HT1080 (cell line): ENCODE results near the gene PBRM1. TPM values are rescaled to one million over a fixed set of nuclear protein-coding genes. Genes with fewer than 3 reads are reported as not detected.
"Not testable (repeated sequence)": the region's sequence is repeated elsewhere in the genome, so short reads cannot be mapped to it uniquely, and the experiment has no call there.

Experiments
- DNase-seq: peaks from one replicate; pipeline ENCODE4 v3.0.0-alpha.2; 2015; ENCODE audit warnings: low read depth
- total RNA-seq: library from RNA; depleted of rRNA; stranded (reverse); fragments of >200 nt; shearing (Covaris generic); gene quantifications from 2 replicates; pipeline ENCODE4 v1.2.3, GENCODE V29; 2014

Gene PBRM1
- total RNA-seq, 1 experiment from 2014 or later: 40.8 TPM

DNA sequence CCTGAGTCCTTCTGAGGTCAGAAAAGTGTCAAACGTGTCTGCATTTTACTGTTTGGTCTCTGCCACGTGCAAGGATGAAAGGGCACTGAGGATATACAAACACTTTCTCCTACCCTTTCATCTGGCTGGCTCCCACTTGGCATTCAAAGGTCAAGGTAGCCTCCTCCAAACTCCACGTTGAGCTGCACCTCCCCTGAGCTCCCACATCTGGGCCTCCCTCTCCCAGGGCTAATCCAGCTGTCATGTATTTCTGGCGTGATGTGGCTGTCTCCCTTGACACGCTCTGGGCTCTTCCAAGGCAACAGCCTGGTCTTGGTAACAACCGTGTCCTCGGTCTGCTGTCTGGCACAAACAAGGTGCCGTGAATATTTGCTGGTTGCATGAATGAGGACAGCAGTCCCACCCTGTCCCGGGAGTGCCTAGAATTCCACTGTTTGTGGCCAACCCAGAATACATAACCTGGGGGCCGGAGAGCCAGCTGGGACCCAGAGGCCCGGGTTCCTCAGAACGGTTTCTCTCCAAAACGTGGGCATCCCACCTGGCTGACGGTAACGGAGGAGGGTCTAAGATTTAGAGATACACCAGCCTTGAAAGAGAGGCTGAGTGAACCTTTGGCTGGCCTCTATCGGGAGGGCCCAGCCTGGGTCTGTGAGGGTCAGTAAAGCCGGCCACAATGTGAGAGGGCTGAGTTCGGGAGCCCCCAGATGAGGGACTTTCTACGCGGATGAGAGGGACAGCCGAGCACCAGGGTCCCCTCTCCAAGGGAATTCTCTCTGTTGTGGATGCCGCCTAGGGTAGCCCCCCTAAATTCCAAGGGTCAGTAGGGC lies 19.1 kb upstream of the PBRM1 start:
- DNase-seq: peak; percentile 26

DNA sequence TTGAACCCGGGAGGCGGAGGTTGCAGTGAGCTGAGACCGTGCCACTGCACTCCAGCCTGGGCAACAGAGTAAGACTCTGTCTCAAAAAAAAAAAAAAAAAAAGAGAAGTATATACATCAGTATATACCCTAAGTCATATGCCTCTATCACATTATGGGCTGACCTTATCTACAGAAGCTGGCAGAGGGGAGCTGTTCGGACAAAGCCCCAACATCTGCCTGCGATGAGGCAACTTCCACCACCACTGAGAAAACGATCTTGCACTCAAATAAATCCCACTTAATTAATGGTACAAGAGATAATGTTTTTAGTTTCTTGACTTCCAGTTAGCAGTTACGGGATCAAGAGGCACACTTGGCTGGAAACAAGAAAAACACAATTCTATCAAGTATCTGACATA lies 17.6 kb upstream of the PBRM1 start:
- DNase-seq: no peak

DNA sequence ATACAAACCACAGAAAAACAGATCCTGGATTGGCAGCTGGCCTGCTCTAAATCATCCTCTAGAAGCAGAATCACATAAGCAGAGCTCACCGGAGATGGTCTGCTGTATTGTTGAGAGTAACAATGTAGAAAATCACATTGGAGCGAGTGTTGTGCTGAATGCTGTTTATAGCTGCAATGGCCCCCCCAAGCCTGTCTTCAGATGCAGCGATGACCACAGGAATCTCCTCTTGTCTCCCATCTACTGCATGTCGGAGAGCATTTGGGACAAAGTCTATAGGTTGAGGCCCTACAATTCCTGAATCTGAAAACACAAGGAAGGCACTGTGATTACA lies 11.9 kb upstream of the PBRM1 start:
- DNase-seq: no peak

DNA sequence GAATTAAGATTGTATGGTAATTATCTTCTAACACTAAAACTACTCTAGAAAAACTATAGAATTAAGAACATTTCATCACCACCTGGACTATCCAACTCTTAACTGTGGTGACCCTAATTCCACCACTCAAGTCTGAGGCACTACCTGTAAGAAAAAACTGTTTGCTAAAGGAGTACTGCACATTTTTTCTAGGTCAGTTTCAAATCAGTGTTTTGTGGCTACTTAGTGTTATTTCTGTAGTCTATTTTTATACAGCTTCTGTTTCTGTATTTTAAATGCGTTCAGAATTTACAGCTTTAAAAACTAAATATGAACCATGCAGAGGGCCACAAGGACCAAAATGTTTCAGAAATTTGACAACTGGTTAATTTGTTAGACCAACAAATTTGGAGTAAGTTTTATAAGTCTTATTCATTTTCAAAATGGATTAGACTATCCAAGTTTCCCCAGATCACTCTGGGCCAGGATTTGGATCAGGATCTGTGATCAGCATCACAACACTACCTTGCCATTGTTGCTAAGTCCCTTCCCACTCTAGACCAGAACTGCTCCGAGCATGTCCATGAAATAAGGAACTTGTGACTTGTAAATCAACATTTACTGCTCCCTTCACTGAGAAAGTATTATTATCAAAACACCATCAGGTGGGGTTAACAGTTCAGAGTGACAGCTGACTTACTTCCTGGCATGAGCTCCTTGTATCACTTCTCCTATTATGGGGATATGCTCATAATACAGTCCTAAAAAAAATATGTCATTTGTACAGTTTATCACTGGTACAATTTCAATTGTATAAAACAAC lies 11.3 kb upstream of the PBRM1 start:
- DNase-seq: no peak

DNA sequence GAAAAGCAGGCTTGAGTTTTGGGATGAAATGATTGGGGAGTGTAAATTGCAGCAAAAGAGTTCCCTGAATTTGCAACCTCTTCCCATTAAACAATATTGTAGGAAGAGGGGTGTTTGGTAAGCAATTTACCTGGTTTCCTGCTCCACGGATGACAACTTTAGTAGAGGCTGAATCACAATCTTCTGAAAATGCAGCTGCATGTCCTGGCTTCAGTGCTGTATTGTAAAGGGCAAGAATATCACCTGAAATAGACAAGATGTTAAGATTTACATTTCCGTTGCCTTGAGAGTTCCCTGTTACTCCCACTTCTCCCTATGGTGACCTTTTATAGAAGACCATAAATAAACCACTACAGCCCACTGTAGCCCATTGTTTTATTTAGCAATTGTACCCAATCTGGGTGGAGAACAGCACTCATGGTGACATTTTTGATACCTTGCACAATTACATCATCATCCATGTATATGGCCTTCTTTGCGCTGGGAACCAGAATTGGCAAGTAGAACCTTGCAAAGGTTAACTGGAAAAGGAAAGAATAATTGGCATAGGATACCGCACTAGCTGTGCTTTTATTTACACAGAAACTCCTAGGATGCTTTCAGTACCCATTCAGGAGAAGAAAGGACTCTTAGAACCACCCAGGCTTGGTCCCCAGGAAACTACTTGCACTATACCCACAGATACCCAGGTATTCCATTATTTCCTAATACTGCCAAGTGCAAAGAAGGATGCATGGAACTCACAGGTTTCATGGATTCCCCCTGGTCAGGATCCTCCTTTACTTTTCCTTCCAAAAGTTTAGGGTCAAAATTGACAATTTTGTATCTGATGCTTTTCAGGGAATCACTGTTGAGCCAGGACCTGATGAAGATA lies 10.3 kb upstream of the PBRM1 start:
- DNase-seq: no peak

DNA sequence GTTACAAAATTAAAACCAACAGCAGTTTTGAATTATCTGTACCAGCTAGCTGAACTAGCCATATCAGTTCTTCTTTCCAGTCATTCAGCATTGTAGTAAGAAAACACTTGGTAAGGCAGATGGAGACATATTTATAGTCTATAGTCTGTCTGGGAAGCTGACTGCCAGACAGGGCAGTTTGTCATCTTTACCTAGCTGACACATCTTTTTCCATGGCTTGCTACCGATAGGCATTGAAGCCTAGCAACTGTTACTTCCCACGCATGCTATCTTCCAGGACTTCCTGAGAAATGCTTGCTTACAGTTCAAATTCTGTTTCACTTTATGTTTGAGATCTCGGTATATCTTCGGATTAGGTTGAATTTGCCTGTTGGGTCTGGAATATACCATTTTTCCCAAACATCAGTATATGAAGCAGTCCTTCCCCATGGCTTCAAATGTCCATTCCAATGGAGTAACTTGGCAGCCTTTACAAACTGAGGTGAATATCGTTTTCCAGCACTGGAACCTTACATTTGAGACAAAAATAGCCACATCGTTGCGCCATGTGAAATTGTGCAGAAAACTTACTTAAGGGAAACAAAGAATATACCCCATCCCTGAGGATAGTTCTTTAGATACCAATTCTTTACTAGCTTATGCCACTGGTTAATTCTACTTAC lies 8.9 kb upstream of the PBRM1 start:
- DNase-seq: no peak

DNA sequence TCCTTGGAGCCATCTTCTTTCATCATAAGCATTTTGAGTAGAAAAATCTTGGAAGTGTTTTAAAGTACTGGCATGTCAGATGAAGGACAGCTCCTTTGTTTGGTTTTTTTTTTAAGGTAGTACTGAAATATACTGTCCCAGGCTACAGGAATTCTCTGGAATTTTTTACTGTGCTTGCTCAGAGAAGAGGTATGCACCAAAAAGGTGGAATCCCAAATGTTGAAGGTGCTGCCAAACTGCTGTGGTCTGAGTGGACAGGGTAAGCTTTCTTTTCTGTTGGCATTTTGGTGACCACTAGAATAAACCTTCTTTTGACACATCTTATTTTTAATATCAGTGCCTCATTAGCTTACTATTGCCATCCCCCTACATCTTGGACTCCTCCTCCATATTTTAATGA lies 7.4 kb upstream of the PBRM1 start:
- no peak for DNase-seq

DNA sequence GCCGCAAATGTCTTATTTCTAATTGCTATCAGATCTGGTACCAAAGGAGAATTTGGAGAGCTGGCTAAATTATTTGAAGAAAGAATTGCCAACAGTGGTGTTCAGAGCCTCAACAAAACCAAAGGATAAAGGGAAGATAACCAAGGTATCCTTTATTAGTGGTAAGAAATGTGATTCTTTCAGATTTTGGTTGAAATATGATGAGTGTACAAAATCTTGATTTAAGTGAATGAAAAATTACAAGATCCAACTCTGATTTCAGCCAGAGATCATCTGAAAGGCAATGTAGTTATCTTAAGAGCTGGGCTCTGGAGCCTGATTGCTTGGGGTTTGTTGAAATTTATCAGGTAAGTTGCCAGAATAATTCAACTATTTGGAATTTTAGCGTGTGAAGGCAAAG lies 4.8 kb upstream of the PBRM1 start:
- DNase-seq: no peak

DNA sequence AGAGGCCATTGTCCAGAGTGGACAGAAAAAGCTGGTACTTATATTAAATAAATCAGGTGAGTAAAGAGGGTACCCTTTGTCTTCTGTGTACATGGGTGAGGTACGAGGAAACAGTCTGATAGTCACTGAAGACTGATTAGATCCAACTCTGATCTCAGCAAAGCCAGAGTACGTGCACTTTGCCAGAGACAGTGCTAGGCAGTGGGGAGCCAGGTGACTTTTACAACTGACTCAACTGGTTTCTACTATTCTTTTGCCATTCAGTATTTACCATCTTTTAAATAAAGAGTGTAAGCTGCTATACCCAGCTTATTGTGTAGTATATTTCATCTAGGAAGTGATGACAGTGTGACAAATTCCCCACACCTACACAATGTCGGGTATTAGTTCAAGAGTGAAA lies 3.4 kb upstream of the PBRM1 start:
- DNase-seq: no peak

DNA sequence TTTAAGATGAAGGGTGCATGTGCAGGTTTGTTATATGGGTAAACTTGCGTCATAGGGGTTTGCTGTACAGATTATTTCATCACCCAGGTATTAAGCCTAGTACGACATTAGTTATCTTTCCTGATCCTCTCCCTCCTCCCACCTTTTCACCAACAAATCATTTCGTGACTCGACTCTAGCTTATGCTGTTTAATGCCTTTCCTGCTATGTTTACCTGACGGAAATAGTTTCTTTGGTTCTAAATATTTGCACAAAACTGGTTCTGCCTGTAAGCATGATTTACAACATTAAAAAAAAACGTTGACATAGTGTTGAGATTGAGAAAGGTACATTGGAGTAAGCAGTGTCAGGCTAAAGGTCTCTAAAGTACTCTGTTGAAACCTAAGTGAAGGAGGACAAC lies 2.6 kb upstream of the PBRM1 start:
- no peak for DNase-seq

DNA sequence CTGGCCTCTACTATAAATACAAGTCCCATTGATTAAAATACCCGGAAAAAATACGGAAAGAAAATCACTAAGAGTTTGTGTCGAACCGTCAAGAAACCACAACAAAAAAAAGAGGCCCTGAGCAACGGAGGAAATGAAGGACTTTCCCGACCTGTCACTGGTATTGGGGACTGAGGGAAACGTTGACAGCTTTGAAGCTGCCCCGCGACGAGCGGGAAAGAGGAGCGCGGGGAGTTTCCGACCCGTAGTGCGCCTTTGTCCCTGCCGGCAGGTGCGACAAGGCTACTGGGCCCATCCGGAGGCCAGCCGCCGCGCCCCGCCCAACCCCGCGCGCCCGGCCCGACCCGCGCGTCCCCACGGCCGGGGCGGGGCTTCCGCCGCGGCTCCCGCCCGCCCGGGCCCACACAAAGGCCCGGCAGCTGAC lies 416 bp downstream of the PBRM1 start:
- DNase-seq: peak; percentile 47

DNA sequence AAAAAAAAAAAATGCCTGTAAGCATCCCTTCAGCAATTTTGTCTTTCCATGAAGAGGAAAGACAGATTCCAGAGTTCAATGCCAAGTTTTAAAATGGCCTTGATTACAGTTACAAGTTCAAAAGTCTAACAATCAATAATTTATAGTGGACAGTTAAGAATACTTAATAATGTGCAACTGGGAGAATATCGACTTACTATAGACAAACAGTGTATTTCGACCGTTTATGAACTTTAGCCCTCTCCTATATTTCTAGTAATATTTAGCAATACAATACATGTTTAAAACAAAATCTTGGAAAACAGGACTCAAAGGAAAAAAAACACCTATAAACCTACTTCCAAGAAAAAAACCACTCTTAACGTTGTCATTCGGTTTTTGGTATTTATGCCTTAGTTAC lies 1.5 kb downstream of the PBRM1 start:
- DNase-seq: no peak

DNA sequence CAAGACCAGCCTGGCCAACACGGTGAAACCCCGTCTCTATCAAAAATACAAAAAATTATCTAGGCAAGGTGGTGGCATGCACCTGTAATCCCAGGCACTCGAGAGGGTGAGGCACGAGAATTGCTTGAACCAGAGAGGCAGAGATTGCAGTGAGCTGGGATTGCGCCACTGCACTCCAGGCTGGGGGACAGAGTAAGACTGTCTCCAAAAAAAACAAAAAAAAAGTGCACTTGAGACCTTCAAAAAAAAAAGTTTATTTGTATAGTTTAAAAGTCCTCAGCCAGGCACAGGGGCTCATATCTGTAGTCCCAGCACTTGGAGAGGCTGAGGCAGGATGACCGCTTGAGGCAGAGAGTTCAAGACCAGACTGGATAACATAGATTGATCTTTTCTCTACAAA lies 2.1 kb downstream of the PBRM1 start:
- no peak for DNase-seq

DNA sequence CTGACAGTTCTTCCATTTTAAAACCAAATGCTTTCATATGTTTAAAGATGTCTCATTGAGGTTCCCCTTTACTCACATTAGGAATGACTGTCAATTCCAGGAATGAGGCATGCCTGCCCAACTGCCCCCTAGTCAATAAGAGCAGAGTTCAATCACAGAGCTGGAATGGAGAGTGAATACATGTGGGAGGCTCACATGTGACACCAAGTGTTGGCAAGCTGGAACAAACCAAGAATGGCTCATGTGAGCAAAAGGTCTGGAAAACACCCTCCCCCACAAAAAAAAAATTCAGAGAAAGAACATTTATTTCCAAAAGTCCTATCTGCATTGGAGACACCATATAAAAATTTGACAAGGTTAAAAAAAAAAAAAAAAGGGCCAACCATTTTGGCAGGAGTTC lies 3.7 kb downstream of the PBRM1 start:
- DNase-seq: peak; percentile 73

DNA sequence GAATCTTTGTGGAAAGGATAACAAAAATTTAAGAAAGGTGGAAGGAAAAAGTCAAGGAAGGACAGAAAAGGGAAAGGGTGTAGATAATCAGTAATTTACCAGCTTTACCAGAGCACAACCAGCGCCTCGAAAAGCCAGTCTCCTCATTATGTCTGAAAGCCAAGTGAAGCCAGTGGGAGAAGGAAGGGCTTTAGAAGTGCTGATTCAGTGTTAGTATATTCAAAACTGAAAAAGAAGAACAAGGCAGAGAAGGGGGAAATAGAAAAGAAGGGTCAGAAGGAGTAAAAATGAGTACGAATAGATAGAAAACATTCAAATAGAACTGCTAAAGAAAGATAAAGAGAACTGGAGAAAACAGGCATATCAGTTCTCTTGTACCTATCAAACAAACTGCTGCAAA lies 4.1 kb downstream of the PBRM1 start:
- DNase-seq: no peak

DNA sequence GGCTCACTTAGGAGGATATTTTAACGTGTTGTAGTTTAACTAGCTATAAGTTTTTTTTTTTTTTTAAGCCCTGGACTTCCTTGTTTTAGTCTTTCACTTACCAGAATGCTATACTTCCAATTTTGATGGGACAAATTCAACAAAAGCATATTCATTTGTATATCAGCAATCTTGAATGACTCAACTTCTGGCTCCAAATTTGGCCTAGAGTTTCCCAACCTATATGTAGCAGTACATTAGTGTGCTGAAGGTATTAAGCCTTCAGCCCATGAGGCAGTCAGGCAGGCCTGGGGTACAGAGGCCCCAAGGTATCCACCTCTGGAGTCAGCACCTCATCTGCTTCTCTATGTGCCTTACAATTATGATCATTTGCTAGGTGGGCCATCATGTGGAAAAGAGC lies 5.9 kb downstream of the PBRM1 start:
- DNase-seq: no peak

DNA sequence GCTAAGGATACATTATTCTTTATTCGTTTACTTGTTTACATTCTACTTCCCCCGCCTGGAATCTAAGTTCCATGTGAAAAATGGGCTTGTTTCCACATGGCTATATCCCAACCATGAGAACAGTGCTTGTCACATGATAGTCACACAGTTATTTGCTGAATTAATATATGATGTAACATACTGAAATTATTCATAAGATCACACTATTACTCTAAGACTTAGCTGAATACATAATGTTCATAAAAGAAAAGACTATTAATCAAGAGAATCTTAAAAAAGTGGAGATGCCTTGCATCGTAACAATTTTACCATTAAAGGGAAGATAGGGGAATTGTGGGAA lies 6.5 kb downstream of the PBRM1 start:
- no peak for DNase-seq

DNA sequence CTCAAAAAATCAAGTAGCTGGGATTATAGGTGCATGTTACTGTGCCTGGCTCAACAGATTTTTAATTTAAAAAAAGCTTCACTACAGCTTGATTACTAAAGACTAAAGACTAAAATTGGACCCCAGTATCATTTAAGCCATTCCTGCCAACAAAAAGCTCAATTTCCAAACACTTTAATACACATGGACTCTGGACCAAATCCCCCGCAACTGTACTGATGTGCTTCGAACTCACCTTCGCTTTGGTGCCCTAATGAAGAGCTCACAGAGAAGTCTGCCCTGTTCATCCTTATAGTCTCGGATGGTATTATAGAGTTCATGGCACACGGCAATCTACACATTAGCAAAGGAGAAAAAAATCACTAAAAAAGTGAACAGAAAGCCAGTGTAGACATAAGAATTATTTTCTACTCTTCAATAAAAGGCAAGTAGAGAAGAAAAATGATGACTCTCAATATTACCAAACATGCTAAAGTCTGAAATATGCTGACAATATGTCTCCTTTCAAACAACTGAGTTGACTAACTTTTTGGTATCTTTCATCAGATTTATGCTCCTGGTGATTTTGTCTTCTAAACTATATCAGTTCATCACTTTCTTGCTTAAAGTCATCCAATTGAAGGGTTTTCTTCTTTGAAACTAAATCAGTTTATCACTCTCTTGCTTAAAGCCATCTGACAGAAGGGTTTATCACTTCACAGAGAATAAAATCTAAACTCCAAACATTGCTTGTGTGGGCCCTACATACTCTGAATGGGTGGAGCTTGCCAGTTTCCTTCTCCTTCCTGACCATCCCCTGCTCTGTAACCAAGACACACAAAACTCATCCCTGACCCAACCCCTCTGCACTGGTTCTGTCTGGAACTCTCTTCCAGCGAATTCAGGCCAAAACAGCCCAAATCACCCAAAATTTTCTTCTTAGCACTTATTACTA lies 7.2 kb downstream of the PBRM1 start:
- DNase-seq: no peak

DNA sequence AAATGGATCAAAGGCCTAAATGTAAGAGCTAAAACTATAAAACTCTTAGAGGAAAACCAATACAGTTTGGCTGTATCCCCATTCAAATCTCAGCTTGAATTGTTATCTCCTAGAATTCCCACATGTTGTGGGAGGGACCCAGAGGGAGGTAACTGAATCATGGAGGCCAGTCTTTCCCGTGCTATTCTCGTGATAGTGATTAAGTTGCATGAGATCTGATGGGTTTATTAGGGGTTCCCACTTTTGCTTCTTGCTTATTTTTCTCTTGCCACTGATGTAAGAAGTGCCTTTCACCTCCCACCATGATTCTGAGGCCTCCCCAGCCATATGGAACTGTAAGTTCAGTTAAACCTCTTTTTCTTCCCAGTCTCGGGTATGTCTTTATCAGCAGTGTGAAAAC lies 9.5 kb downstream of the PBRM1 start:
- not testable (repeated sequence) for DNase-seq

DNA sequence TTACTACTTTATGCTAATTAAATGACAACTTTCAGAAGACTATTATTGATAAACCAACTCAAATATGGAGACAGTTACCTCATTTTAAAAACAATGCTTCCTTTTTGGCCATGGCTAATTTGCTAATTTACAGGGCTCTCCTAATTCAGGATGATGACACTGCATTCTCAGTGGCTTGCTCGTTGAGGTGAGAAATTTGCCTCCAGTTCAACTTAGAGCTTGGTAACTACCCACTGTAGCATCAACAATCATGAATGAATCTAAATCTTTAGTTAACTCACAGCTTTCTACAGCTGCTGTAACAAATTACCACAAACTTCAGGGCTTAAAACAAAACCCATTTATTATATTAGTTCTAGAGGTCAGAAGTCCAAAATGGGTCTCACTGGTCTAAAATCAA lies 14.0 kb downstream of the PBRM1 start:
- DNase-seq: no peak
